Ammon's horn (tissue), 1 donor: ENCODE measurements around the gene HMCN2.
"Not testable (repeated sequence)": the region's sequence is repeated elsewhere in the genome, so short reads cannot be mapped to it uniquely, and the experiment has no call there.

Source experiments
- DNase-seq: peaks from one replicate; pipeline ENCODE4 v3.0.0-alpha.2; 2016; ENCODE audit warnings: low spot score

Gene HMCN2

DNA sequence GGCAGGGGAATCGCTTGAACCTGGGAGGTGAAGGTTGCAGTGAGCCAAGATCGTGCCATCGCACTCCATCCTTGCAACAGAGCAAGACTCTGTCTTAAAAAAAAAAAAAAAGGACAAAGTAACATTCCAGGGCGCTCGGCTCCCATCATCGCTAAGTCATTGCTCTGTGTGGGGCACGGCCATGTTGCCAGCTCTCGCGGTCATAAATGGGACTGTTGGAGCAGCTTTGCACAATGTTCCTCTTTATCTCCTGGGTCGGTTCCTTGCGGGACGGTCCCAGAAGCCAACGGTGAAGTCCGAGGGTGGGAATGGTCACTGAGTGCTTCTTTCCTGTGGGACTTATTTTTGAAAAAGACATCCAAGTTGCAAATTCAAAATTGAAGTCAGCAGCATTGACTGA, 65.5 kb downstream of the HMCN2 start:
- no peak for DNase-seq

DNA sequence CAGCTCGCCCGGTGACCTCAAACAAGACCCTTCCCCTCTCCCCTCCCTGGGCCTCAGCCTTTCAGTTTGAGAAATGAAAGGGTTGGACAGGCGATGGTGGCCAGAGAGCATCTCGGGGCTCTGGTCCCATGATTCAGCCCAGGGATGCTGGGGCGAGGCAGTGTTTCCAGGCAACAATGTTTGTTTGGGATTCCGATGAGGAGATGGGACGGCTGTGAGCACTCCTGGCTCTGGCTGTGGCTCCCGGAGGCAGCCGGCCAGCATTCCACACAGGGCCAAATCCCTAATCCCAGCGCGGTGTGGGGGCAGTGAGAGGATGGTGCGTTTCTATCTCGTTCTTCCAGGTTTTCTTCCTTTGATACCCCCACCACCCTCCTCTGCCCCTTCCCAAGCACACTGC, 66.0 kb downstream of the HMCN2 start:
- no peak for DNase-seq

DNA sequence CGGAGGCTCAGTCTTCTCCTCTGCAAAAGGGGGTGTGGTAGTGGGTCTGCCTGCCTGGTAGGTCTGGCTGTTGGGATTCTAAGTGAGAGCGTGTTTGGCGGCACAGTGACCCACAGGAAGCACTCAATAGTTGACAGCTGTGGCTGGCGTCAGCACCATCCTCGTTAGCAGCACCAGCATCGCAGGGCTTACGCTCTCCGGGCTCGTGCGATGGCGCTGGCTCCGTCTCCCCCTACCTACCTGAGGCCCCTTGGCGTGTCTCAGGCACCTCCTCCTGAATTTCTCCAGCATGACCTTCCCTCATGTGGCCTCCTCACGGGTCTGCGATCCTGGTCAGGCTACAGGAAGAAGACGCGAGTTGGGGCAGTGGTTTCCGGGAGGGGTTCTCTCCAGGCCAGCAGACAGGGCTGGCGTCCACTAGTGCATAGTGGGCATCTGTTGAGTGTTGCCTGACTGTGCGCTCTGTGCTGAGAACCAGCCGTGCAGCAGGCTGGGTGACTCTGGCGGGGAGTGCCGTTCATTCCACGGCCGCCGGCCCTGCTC, 66.9 kb downstream of the HMCN2 start:
- no peak for DNase-seq

DNA sequence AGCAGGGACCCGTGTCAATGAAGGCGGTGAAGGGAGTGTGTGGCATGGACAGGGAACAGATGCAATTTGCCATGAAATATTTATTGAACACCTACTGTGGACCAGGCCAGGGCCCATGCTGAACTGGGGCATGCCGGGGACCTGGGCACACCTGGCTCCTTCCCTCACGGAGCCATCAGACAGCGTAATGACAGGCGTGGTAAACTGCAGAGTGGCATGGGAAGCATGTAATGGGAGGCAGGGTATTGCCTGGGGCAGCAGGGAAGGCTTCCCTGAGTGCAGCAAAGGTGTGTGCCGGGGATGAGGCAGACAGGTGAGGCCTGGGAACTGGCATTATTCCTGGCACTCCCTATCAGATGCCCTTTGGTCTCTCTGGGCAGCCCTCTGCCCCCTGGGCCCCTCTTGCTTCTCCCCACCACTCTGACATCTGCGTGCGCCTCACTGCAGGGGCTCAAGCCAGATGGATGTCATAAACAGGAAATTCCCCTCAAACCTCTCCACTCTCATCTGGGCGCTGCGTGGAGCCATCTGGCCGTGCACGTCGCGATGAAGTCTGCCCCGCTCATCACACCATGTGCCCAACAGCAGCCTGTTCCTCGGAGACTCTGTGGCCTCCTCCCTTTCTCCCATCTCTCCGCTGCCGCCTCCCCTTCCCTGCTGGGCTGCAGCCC, 67.6 kb downstream of the HMCN2 start:
- DNase-seq, result no peak

DNA sequence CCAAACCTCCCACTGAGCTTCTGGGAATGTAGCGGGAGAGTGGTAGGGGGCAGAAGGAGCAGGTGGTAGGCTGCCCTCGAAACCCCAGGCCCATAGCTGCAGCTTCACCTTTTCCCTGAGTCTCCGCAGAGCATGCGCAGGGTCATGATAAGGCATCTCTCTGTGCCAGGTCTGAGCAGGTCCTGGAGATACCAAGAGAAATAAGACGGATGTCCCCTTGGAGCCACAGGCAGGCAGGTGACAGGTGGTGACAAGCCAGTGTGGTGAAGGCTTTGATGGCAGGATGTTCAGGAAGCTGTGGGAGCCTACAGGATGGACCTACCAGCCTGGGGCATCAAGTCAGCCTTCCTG, 68.1 kb downstream of the HMCN2 start:
- no peak for DNase-seq

DNA sequence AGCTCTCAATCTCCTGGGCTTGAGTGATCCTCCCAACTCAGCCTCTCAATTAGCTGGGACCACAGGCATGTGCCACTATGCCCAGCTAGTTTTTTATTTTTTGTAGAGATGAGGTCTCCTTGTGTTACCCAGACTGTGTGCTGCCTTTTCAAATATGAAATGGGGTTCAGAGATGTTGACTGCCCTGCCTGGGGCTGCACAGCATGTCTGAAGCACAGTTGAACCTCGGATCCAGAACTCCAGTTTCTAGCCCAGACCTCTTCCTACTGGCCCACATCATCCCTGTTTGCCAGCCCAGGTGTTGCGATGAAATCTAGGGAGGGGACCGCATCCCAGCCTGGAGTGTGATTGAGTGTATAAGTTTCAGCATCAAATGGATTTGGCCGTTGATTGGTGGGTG, 69.4 kb downstream of the HMCN2 start:
- no peak for DNase-seq

DNA sequence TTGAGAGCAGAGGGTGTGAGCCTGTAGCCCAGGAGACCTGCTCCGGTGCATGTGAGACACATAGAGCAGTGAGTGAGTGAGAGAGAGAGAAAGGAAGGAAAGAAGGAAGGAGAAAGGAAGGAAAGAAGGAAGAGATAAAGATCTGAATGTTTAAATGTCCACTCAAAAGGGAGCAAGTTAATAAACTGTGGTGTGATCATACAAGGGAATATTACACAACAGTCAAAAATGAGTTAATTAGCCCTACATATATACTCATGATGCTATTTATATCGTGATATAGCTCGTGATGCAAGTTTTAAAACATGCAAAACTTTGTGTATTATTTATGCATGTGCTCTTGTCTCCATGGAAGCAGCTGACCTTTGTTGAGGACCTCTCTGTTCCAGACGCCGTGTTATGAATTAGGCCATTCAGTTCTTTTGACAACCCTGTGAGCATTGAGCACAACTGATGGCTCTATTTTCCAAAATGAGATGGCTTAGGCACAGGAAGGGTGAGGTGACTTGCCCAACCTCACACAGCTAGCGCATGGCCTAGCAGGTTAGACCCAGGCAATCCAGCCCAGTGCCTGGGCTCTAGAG, 70.6 kb downstream of the HMCN2 start:
- no peak for DNase-seq

DNA sequence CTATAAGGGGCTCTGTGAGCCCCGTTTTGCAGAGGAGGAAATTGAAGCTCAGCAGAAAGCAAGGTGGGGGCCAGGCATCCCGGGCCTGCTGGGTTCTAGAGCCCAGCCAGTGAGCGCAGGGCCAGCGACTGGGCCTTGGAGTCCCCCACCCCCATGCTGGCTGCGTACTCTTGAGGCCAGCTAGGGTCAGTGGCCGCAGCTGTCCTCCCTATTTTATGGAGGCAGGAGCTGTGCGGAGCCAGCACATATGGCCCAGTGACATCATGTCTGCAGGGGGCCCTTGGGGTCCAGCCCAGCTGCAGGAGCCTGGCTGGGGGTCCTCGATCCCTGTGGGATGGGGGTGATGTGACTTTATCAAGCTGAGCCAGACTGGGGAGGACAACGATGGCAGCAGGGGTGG, 71.3 kb downstream of the HMCN2 start:
- DNase-seq, result no peak

DNA sequence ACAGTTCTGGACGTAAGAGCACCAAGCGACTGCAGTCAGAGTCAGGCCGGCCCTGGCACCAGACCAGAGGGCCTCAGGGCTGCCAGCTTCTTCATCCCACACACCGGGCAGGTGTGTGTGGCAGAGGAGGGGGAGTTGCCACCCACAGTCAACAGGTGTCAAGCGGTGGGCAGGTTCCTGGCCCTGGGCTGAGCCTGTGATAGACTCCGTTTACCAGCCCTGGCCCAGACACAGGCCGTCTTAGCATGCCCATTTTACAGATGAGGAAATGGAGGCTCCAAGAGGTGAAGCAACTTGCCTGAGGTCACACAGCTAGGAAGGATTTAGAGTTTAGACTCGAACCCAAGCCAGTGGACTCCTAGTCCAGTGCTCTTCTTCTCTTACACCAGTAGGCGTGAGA, 71.8 kb downstream of the HMCN2 start:
- DNase-seq, result no peak

DNA sequence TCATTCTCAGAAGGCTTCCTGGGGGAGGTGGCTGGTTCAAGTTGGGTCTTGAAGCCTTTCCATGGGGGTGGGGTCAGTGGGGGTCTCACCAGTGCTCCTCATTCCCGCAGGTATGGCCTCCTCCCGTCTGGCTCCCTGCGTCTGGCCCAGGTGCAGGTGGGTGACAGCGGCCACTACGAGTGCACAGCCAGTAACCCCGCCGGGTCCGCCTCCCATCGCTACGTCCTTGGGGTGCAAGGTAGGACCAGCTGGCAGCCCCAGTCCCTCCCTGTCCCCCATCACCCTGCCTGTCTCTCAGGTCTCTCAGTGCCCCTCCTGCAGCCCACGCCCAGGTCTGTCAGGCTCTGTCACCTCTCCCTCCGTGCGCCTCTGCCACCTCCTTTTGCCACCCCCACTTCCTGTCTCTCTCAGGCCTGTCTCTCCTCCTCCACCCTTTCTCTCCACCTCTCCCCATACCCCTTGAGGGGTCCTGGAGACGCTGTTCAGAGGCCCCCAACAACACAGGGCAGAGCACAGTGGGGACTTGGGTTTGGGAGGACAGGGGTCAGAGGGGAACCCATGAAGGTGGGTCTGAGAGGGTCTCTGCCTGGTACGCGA, 72.3 kb downstream of the HMCN2 start:
- no peak for DNase-seq

DNA sequence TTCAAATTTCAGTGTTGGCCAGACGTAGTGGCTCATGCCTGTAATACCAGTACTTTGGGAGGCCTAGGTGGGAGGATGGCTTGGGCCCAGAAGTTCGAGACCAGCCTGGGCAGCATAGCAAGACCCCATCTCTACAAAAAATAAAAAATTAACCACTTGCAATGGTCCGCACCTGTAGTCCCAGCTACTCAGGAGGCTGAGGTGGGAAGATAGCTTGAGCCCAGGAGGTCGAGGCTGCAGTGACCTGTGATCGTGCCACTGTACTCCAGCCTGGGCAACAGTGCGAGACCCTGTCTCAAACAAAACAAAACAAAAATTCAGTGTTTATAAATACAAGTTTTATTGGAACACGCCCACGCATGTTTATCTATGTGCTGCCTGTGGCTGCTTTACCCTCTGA, 73.3 kb downstream of the HMCN2 start:
- not testable (repeated sequence) for DNase-seq

DNA sequence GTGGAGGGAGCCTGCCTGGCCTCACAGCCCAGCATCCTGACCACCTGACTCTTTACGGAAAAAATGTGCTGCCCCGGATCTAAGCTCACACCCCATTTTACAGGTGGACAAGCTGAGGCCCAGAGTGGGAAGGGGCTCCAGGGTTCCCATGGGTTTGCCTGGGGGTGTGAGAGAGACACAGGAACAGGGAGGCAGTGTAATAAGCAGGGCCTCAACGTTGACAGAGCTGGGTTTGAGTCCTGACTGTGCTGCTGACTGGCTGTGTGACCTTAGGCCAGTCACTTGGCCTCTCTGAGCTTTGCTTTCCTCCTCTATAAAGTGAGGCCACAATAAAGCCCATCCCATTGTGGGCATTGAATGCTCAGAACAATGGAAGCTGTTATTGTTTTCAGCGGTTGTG, 73.7 kb downstream of the HMCN2 start:
- no peak for DNase-seq

DNA sequence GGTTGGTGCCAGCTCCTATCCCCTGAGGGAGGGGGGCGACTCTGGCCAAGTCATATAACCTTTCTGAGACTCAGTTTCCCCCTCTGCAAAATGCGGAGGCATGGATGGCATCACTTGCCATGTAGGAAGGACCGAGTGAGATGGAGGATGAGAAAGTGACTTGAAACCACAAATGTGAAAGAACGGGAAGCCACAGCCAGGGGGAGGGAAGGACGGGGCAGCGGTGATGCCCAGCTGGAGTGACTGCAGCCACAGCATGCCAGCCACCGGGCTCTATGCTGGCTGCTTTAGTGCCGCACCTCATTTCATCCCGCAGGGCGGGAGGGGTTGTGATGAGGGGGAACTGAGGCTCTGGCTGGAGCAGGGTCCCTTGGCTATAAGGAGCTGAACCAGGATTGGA, 74.5 kb downstream of the HMCN2 start:
- no peak for DNase-seq

DNA sequence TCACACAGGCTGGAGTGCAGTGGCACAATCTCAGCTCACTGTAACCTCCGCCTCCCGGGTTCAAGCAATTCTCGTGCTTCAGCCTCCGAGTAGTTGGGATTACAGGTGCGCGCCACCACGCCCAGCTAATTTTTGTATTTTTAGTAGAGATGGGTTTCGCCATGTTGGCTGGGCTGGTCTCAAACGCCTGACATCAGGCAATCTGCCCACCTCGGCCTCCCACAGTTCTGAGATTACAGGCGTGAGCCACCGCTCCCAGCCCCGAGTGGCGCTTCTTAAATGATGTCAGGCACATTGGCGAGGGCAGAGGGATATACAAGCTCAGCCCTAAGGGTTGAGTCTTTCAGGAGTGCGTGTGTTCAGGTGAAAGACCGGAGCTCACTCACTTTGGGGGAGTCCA, 75.0 kb downstream of the HMCN2 start:
- not testable (repeated sequence) for DNase-seq

DNA sequence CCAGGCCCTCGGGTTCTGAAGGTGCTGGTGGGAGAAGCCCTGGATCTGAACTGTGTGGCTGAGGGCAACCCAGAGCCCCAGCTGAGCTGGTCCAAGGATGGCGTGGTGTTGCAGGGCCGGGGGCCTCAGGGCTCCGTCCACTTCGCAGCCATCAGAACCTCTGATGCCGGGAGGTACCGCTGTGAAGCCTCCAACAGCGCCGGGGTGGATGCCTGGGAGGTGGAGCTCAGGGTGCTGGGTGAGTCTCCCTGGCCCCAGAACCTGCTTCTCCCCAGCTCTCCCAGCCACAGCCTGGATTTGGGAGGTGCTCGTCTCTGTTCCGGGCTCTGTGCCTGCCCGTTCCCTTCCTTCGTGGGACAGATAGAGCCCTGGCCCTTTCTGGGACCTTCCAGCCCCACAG, 75.6 kb downstream of the HMCN2 start:
- no peak for DNase-seq

DNA sequence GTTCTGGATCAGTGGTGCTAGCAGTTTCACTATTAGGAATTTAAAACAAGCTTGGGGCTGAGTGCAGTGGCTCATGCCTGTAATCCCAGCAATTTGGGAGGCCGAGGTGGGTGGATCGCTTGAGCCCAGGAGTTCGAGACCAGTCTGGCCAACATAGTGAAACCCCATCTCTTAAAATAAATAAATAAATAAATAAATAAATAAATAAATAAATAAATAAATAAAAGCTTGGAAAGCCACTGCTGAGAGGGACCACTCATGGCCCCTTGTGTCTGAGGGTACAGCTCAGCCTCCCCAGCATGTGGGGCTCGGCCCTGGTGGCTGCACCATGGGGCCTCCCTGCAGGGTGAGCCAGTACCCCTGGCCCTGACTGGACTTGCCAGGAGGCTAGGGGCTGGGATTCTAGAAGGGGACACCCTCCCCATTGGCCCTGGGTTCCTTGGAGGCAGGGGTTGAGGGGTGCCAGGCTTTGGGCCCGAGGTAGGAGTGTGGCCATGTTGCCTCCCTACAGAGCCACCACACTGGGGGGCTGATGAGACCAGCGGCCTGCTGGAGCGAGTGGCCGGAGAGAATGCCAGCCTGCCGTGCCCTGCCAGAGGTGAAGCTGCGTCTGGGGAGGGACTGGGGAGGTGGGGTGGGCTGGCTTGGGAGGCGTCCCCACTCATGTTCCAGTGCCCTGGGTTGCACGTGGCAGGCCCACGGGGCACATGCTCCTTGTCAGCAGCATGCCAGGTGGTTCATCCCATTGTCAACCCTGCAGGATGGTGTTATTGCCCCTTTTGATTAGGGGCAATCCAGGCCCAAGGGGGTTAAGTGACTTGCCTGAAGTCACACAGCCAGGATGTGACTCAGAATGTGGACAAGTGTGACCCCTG, 76.5 kb downstream of the HMCN2 start:
- DNase-seq, result no peak

DNA sequence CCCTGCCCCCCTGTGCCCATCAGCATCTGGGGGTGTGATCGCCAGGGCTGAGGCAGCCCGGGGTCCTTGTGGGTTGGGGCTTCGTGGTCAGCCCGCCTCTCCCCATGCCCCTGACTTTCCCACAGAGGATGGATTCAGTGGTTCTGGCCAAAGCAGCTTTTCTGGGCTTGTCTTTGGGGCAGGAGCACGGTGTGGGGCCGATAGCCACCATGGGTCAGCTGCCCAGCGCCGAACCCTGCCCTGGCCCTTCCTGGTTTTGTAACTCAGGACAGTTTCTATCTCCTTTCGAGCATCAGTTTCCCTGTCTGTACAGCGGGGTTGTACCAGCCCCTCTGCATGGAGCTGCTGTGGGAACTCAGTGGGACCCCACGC, 77.1 kb downstream of the HMCN2 start:
- DNase-seq, result no peak

DNA sequence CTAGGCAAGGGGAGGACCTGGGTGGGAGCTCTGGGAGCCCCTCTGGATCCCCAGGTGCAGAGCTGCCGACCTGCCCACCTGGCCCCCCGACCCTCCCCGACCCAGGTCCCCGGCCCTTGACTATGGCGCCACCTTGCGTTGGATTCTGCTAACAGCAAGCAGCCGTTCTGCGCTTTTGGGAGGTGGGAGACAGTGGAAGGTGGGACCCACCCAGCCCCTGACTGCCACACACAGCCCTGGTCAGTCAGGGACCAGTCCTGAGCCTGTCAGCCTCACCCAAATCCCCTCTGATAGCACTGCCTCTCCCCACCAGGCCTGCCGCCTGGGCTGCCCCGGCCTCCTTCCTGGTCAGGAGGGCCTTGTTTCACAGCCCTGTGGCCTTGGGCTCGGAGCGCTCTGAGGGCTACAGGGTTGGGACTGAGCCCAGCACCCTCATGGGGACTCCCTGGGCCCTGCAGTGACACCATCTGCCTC, 77.9 kb downstream of the HMCN2 start:
- no peak for DNase-seq

DNA sequence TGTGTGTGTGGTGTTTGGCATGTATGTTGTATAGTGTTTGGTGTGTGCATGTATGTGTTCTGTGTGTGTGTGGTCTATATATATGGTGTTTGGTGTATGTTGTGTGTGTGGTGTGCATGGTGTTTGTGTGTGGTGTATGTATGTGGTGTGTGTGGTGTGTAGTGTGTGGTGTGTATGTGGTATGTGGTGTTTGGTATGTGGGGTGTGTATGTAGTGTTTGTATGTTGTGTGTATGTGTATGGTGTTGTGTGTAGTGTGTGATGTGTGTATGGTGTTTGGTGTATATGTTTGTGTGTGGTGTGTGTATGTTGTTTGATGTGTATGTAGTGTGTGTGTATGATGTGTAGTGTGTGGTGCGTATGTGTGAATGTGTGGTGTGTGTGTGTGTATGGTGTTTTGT, 78.8 kb downstream of the HMCN2 start:
- DNase-seq, result no peak

DNA sequence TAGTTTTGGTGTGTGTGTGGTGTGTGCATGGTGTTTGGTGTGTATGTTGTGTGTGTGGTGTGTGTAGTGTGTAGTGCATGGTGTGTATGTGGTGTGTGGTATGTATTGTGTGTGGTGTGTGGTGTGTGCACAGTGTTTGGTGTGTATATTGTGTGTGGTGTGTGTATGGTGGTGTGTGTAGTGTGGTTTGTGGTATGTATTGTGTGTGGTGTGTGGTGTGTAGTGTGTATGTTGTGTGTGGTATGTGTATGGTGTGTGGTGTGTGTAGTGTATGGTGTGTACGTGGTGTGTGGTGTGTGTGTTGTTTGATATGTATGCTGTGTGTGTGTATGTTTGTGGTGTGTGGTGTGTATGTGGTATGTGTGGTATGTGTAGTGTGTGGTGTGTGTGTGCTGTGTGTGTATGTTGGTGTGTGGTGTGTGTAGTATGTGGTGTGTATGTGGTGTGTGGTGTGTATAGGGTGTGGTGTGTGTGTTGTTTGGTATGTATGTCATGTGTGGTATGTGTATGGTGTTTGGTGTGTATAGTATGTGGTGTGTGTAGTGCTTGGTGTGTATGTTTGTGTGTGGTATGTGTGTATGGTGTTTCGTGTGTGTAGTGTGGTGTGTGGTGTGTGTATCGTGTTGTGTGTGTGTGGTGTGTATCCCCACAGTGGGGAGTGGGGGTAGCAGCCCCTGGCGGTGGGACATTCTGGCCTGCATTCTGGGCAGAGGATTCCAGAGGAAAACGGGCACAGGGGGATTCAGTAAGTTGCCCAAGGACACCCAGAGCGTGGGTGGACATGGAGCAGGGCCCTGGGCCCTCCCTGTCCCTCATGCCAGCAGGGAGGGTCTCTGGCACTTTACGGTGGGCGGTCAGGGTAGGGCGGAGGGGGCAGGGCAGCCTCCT, 79.7 kb downstream of the HMCN2 start:
- DNase-seq, result no peak

DNA sequence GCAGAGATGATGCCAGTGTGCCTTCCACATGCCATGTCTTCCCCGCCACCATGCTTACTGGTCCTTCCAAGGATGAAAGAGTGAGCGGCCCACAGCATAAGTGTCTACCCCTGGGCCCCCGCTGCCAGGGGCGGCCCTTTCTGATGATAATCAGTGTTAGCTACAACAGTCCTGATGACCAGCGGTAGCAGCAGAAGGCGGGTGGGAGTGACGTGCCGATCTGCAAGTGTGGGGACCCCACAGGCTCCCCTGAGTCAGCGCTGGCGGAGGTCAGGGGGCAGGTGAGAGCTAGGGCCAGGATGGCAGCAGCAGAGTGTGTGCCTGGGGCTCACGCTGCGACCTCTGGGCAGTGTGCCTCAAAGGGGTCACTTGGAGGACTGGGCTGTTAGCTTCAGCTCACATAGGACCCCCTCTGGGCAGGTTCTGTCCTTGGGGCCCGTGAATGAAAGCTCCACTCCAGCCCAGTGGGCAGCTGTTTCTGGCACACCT, 80.4 kb downstream of the HMCN2 start:
- DNase-seq, result no peak
